Ascending aorta (tissue), 2 donors: ENCODE results near the gene TLE7. TPM values are rescaled to one million over a fixed set of nuclear protein-coding genes. Genes with fewer than 3 reads are reported as not detected.

Experiments
- DNase-seq, 2 donors: peaks; one replicate each; pipeline ENCODE4 v3.0.0-alpha.2; 2019; ENCODE audit warnings: low spot score in 2 of 2
- H3K27ac ChIP-seq, 2 donors: fragments of 200-600 bp; sonication (generic); one replicate each; pipeline ENCODE4 v1.5.1; 2016 to 2017; ENCODE audit warnings: mild to moderate bottlenecking in 1 of 2
- H3K27me3 ChIP-seq: fragments of 200-600 bp; sonication (generic); one replicate; pipeline ENCODE4 v1.5.1; 2017
- H3K36me3 ChIP-seq, 2 donors: fragments of 200-600 bp; sonication (generic); one replicate each; pipeline ENCODE4 v1.5.1; 2016
- H3K4me1 ChIP-seq, 2 donors: fragments of 200-600 bp; sonication (generic); one replicate each; pipeline ENCODE4 v1.5.1; 2016 to 2017; ENCODE audit warnings: mild to moderate bottlenecking in 1 of 2
- H3K4me3 ChIP-seq, 2 donors: fragments of 200-600 bp; sonication (generic); one replicate each; pipeline ENCODE4 v1.5.1; 2016 to 2017; ENCODE audit warnings: mild to moderate bottlenecking in 1 of 2
- H3K9me3 ChIP-seq, 2 donors: fragments of 200-600 bp; sonication (generic); one replicate each; pipeline ENCODE4 v1.5.1; 2016
- CTCF ChIP-seq, 3 experiments: fragments of 200-600 bp in 2 of 3; fragments of 450-650 bp in 1 of 3; sonication (generic) in 2 of 3; IDR thresholded peaks; one replicate each; pipeline ENCODE4 v1.5.1; 2016 to 2019; ENCODE audit warnings: antibody characterized with exemption in 3 of 3, mild to moderate bottlenecking in 1 of 3, moderate library complexity in 1 of 3
- intact Hi-C: fragments of 100-400 bp; cut with DNase I; formaldehyde crosslinking; loops from one replicate; pipeline ENCODE4 v1.15.1; 2023
- total RNA-seq: library from RNA; depleted of rRNA; stranded (reverse); fragments of >200 nt; gene quantifications from one replicate; pipeline ENCODE4 v1.1.0, GENCODE V29; 2016

The TLE7 gene
- total RNA-seq, 1 donor from 2014 or later: not detected

- Histone ChIP-seq H3K27ac (no peak overlapping the region), H3K4me1 (peaks cover 0 to 6% of the 10 kb centered on the region in 2 donors), H3K27me3 (no peaks in the 10 kb centered on the region), H3K36me3 (peaks cover 8 to 13% of the 10 kb centered on the region in 2 donors), H3K9me3 (no peaks in the 10 kb centered on the region), H3K4me3 (no peak overlapping the region)
- intact Hi-C loops: no loop called here
- no peak for DNase-seq
- TF ChIP-seq CTCF (IDR thresholded peaks at IDR 0.05): no peak
These were observed 40.7 kb upstream of the TLE7 start for GRCh38 chr16:71482569-71482968.

GRCh38 chr16:71480956-71481355, 39.1 kb upstream of the TLE7 start:
- no peaks in the 10 kb centered on the region for H3K9me3 ChIP-seq
- H3K27ac ChIP-seq: no peak overlapping the region
- peaks cover 22 to 28% of the 10 kb centered on the region in 2 donors for H3K36me3 ChIP-seq
- H3K4me3 ChIP-seq: no peak overlapping the region
- intact Hi-C loops: no loop called here
- TF ChIP-seq CTCF (IDR thresholded peaks at IDR 0.05): no peak
- DNase-seq: no peak
- no peaks in the 10 kb centered on the region for H3K27me3 ChIP-seq
- H3K4me1 ChIP-seq: peaks cover 0 to 6% of the 10 kb centered on the region in 2 donors

GRCh38 chr16:71479420-71479819, 37.6 kb upstream of the TLE7 start:
- Histone ChIP-seq H3K36me3 (peaks cover 27 to 42% of the 10 kb centered on the region in 2 donors), H3K9me3 (no peaks in the 10 kb centered on the region), H3K4me1 (peaks cover 0 to 3% of the 10 kb centered on the region in 2 donors), H3K4me3 (no peak overlapping the region), H3K27me3 (no peaks in the 10 kb centered on the region), H3K27ac (no peak overlapping the region)
- DNase-seq: no peak
- intact Hi-C loops: no loop called here
- TF ChIP-seq CTCF (IDR thresholded peaks at IDR 0.05): no peak

- H3K27me3 ChIP-seq: no peaks in the 10 kb centered on the region
- TF ChIP-seq CTCF (IDR thresholded peaks at IDR 0.05): no peak
- H3K9me3 ChIP-seq: no peaks in the 10 kb centered on the region
- no peaks in the 10 kb centered on the region for H3K4me1 ChIP-seq
- H3K36me3 ChIP-seq: peaks cover 27 to 45% of the 10 kb centered on the region in 2 donors
- no peak for DNase-seq
- no peak overlapping the region for H3K27ac ChIP-seq
- intact Hi-C loops: no loop called here
- no peak overlapping the region for H3K4me3 ChIP-seq
These were observed 34.7 kb upstream of the TLE7 start for GRCh38 chr16:71476457-71477124.

GRCh38 chr16:71474864-71475263, 33.0 kb upstream of the TLE7 start:
- DNase-seq: no peak
- H3K27me3 ChIP-seq: no peaks in the 10 kb centered on the region
- no peaks in the 10 kb centered on the region for H3K9me3 ChIP-seq
- intact Hi-C loops: no loop called here
- no peak overlapping the region for H3K27ac ChIP-seq
- TF ChIP-seq CTCF (IDR thresholded peaks at IDR 0.05): no peak
- H3K4me1 ChIP-seq: no peaks in the 10 kb centered on the region
- peaks cover 27 to 45% of the 10 kb centered on the region in 2 donors for H3K36me3 ChIP-seq
- H3K4me3 ChIP-seq: no peak overlapping the region
